HG03103 (cell line): ENCODE data around the gene ZNF12.

Experiments used
- ATAC-seq: cut with Tn5 transposase; IDR thresholded peaks from one replicate; pipeline ENCODE4 v1.9.1; 2021; ENCODE audit warnings: low read depth; ENCODE audit not compliant: unreplicated experiment

Gene ZNF12

GRCh38 chr7:6648066-6648814 lies 58.5 kb downstream of the ZNF12 start:
- ATAC-seq: no peak

GRCh38 chr7:6647541-6647940 lies 59.2 kb downstream of the ZNF12 start:
- ATAC-seq: no peak

- no peak for ATAC-seq
Observed at GRCh38 chr7:6647080-6647479, 59.7 kb downstream of the ZNF12 start.

GRCh38 chr7:6646465-6646864 lies 60.3 kb downstream of the ZNF12 start:
- ATAC-seq: no peak

- ATAC-seq: no peak
Observed at GRCh38 chr7:6644728-6645127, 62.0 kb downstream of the ZNF12 start.

- ATAC-seq: no peak
Observed at GRCh38 chr7:6643915-6644625, 62.7 kb downstream of the ZNF12 start.

- ATAC-seq: no peak
Observed at GRCh38 chr7:6642861-6643640, 63.7 kb downstream of the ZNF12 start.

- no peak for ATAC-seq
Observed at GRCh38 chr7:6642239-6642839, 64.4 kb downstream of the ZNF12 start.

- no peak for ATAC-seq
Observed at GRCh38 chr7:6641305-6642035, 65.3 kb downstream of the ZNF12 start.

- no peak for ATAC-seq
Observed at GRCh38 chr7:6640246-6640721, 66.5 kb downstream of the ZNF12 start.

- no peak for ATAC-seq
Observed at GRCh38 chr7:6639627-6640026, 67.1 kb downstream of the ZNF12 start.

GRCh38 chr7:6639032-6639431 lies 67.7 kb downstream of the ZNF12 start:
- no peak for ATAC-seq
